ENCODE measurements around the gene CD38.
"Not testable (repeated sequence)": the region's sequence is repeated elsewhere in the genome, so short reads cannot be mapped to it uniquely, and the experiment has no call there.

CD38 gene

DNA sequence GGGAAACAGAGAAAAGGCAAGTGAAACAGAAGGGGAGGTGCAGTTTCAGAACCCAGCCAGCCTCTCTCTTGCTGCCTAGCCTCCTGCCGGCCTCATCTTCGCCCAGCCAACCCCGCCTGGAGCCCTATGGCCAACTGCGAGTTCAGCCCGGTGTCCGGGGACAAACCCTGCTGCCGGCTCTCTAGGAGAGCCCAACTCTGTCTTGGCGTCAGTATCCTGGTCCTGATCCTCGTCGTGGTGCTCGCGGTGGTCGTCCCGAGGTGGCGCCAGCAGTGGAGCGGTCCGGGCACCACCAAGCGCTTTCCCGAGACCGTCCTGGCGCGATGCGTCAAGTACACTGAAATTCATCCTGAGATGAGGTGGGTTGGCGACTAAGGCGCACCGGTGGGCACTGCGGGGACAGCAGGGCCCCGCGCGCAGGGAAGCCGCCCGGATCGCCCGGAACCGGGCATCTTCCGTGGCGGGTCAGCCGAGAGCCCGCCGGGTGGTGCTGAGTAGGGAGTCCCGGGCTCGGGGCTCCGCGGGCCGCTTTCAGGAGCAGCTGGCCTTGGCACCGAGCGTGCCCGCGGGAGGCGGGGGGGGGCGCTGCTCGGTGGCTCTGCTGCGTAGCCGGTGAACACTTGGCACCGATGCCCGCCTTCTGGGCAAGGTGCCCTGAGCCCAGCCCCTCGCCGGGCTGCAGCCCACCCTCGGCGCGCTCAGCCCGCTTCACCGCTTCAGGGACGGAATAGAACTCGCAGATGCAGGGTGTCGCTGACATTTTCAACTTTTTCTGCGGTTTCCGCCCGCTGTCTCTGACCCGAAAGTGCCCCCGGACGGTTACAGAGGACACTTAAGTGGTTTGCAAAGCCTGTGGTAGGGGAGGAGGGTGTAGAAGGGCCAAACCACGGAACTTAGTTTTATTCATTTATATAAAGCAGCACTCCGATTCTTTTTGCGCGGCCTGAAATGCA is at the start of gene CD38:
Gene CD38, plus strand, starts transcription at position 40 of the 953 bp plus-strand sequence. Its CDS starts 87 bp downstream, at position 127.
- DNase-seq (ENCODE audit: low read depth): peak; percentile 43

DNA sequence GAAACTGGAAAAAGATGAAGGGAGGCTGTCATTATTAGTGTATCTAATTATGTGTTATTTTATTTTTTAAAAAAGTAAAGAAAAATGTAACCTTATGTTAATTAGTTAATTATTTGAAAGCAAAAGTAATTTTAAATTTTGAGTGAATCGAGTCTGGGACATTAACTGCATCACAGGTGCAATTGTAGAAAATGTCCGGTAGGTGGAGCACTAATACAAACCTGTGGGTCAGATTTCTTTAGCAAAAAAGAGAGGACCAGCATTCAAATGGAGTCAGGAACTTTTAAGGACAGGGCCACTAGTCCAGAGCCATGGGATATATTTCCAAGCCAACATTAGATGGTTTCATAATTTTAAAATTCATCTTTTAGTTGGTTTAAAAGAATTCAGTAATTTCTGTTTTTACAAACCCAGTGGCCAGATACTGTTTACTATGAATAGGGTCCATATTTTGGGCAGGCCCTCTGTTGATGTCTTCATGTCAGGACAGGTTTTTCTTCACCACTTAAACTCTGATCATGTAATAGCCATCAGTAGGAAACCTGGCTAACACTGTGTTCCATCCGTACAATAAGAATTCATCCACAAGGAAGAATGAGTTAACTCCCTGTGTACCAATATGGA is 48.1 kb upstream of the CD38 start:
- peak; percentile 24 for DNase-seq (ENCODE audit: low read depth)

DNA sequence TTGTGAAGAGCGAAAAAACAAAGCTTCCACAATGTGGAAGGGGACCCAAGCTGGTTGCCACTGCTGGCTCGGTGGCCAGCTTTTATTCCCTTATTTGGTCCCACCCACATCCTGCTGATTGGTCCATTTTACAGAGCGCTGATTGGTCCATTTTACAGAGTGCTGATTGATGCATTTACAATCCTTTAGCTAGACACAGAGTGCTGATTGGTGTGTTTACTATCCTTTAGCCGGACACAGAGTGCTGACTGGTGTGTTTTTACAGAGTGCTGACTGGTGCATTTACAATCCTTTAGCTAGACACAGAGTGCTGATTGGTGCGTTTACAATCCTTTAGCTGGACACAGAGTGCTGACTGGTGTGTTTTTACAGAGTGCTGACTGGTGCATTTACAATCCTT is 45.1 kb upstream of the CD38 start:
- DNase-seq (ENCODE audit: low read depth): not testable (repeated sequence)

DNA sequence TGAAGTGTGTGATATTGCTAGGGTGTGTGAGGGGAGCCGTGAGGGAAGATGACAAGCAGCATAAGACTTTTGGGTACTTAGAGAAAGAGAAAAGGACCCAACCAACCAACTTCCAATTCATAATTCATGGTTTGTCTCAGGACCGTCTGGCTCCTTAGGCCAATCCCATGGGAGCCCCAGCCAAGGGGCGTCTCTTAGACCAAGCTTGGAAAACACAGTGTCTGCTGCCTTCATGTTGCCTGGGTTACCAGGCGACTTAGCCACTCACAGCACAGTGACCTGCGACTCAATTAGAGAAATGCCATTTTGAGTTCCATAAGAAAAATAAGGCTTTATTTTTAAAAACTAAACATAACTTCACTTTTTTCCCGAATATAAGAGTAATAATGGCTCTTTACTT is 42.6 kb upstream of the CD38 start:
- no peak for DNase-seq (ENCODE audit: low read depth)

DNA sequence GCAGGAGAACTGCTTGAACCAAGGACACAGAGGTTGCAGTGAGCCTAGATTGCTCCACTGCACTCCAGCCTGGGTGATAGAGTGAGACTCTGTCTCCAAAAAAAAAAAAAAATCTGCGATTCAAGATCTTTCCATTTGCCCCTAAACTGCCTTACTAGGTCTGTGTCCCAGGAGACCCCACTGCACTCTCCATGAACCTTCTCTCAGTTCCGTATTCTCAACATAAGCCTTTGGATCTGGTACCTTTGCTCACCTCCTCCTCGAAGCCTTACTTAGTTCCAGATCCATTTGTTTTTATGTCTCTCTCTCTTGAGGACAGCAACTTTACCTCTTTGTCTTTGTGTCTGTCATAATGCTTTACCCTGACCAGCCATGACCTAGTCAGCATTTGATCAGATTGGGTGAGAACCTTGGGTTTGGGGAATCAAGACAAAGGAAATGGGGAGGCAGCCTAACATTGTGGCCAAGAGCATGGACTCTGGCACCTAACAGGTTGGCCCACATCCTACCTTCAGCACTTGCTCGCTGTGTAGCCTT is 41.5 kb upstream of the CD38 start:
- no peak for DNase-seq (ENCODE audit: low read depth)

DNA sequence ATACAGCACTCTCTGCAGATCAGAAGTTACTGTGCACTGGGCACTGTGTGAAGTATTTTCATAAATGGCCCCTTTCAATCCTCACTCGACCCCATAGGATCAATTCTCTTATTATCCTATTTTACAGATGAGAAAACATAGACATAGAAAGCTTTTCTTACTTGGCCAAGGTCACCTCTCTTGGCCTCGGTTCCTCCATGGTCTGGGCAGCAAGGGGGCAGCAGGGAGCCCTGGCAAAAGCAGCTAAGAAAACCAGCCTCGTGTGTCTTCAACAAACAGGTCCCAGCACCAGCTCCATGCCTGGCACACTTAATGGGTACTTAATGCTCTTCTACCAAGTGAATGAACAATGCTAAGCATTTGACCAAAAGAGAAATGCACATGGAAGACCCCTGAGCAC is 40.9 kb upstream of the CD38 start:
- DNase-seq (ENCODE audit: low read depth): no peak

DNA sequence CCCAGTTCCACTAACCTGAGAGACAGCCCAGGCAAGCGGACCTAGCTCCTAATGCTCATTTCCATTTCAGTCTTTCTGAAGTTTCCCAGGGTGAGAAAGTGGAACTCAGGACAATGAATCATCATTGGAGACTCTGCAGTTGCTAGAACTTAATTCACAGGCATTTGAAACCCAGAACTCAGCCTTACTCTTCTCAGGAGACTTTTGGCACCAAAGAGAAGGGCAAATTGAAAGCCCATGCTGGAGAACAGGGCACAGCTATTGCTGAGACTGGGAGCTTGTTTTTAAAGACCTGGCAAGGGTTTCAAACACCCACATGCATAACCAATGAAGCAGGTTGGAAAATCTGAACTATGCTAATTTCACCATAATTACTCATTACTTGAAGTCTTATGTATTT is 39.3 kb upstream of the CD38 start:
- no peak for DNase-seq (ENCODE audit: low read depth)

DNA sequence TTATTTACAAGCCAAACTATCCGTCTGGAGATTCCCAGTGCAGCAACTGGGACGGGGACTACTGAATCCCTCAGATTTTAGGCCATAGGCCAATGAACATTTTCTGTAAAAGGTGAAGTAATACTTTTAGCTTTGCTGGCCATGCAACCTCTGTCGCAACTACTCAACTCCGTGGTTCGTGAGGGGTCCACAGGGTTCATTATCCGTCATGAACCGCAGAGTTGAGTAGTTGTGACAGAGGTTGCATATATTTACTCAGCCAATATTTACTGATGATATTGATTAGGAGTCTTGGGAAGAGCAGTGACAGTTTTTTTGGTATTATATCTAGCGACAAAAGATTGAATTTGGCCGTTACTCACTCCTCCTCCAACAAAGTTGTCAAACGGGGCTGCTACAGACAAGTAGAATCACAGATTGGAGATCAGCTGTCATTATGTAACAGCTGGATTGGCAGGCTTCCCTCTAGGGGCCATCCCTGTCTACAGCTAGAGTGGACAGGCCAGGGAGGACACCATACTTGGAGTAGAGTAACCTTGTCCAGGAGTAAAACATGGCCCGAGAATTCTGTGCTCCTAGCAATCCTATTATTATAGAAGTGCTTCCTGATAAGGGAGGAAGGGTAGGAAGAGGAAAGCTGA is 37.2 kb upstream of the CD38 start:
- DNase-seq (ENCODE audit: low read depth): no peak

DNA sequence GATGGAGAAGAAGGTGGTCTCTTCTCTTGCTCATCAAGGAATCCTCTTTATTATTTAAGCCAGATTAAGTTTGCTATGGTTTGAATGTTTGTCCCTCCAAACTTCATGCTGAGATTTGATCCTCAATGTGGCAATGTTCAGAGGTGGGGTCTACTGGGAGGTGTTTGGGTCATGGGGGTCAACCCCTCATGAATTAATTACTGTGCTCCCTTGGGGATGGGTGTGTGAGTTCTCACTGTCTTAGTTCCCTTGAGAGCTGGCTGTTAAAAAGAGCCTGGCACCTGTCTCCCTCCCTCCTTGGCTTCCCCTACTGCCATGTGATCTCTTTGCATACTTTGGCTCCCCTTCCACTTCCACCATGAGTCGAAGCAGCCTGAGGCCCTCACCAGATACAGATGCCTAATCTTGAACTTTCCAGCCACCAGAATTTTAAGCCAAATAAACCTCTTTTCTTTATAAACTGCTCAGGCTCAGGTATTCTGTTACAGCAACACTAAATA is 36.0 kb upstream of the CD38 start:
- no peak for DNase-seq (ENCODE audit: low read depth)

DNA sequence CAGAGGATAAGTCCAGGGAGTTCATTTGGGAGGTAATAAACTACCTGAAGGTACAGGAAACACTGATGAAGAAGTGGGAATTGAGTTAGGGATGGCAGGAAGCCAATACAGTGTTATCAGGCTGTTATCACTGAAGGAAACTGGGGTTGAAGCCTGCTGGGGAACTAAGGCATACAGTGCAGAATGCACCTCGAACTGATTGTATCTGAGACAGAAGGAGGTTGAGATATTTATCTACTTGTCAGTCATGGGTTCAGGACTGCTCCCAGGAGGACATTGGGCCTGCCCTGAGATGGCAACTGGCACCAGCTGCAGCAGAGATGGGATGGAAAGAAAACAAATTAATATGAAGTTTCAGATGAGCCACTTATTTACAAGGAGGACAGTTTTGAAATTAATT is 35.5 kb upstream of the CD38 start:
- no peak for DNase-seq (ENCODE audit: low read depth)

DNA sequence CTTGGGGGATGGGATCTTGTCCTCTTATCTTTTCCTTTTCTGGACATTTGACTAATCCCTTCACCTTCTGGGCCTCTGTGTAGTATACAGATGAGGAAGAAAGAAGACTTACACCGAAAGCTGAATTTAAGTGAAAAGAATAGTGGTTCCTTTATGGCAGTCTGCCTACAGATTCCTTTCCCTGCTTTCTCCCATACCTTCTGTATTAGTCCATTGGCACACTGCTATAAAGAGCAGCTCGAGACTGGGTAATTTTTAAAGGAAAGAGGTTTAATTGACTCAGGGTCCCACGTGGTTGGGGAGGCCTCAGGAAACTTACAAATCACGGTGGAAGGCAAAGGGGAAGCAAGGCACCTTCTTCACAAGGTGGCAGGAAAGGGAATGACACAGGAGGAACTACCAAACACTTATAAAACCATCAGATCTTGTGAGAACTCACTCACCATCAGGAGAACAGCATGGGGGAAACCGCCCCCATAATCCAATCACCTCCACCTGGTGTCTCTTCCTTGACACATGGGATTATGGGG is 34.0 kb upstream of the CD38 start:
- no peak for DNase-seq (ENCODE audit: low read depth)

DNA sequence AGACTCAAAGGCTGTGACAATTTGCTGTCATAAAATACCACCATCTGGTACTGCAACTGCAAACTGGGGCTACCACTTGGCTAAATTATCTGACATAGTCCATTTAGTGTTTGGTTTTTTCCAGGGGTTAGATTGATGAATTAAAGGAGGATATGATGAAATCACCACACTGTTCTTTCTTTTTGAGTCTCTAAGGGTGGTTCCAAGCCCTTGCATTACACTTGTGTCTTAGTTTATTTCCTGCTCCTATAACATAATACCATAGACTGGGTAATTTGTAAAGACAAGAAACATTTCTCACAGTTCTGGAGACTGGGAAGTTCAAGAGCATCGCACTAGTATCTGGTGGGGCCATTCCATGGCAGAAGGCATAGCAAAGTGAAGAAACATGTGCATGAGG is 32.0 kb upstream of the CD38 start:
- no peak for DNase-seq (ENCODE audit: low read depth)

DNA sequence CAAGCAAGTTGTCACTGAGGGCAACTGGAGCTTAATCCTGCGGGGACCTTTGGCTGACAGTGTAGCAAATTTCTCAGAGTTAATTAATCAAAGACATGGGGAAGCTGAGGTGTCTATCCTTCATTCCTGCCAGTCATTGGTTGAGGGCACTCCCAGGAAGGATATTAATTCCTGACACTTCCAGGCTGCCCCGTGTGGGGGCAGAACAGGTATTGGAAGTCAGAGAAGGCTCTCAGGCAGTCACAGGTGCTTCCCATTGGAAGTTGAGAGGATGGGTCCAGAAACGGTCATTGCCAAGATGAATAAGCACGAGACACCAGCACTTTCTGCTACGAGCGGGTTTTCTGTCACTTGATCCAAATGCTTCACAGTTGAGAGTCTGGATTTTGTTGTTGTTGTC is 29.1 kb upstream of the CD38 start:
- no peak for DNase-seq (ENCODE audit: low read depth)

DNA sequence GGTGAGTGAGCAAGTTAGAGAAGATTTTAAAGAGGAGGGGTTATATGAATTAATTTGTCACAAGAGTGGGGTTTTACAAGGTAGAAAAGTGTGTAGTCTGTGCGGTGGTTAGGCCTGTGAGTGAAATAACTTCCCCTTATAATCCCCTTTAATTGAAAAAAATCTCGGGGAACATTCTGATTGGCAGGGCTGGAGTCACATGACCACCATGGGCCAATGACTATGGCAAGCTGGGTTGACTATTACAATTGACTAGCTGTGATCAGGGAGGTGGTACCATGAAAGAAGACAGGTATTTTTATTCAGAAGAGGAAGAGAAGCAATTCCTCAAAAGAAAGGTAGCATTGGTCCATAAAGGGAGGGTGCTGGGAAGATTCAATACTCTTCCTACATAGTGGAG is 27.0 kb upstream of the CD38 start:
- no peak for DNase-seq (ENCODE audit: low read depth)

DNA sequence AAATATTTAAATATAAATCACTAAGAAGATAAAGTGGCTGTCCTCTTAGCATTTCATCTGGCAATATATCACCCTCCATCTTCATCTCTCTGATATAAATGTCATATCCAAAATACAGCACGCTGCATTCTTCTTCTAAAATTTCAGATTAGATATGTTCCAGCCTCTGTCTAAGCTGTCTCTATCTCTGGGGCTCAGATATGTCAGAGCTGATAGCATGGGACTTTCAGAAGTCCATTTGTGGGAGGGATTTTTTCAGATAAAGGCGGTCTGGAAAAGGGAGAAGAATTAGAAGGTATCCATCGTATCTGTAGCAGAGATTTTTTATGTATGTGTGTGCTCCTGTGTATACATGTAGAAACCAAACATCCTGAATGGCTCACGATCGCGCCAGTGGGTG is 25.0 kb upstream of the CD38 start:
- DNase-seq (ENCODE audit: low read depth): no peak

DNA sequence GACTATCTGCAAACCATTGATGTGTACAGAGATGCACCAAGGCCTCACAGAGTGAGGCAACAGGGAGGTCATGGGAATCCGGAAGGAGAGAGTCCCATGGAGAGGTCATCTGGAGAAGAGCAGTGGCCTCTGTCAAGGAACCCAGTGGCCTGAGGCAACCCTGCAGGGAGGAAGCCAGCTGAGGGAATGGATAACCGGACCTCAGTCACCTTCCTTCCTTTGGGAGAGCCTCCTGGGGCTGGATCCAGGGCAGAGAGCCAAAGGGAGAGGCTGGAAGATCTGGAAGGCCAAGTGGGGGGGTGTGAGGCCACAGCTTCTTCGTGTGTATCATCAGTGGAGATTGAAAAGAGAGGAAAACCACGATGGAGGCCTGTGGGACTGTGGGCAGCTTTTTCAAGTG is 24.3 kb upstream of the CD38 start:
- no peak for DNase-seq (ENCODE audit: low read depth)

DNA sequence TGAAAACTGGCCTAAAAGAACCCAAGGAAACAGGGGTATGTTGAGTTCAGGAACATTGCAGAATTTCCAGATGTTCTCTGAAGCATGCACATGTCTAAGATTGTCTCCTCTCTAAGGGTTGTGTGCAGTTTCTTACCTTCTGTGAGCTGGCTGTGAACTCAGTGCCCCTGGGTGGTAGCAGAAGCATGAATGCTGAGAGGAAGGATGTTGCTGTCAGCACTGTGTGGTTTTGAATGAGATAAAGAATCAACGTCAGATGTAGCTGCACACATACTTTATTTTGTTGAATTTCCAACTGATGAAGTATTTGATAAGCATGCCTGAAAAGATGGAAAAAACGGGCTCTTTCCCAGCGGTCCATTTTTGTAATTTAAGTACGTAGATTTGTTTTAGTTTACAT is 23.8 kb upstream of the CD38 start:
- peak; percentile 35 for DNase-seq (ENCODE audit: low read depth)

DNA sequence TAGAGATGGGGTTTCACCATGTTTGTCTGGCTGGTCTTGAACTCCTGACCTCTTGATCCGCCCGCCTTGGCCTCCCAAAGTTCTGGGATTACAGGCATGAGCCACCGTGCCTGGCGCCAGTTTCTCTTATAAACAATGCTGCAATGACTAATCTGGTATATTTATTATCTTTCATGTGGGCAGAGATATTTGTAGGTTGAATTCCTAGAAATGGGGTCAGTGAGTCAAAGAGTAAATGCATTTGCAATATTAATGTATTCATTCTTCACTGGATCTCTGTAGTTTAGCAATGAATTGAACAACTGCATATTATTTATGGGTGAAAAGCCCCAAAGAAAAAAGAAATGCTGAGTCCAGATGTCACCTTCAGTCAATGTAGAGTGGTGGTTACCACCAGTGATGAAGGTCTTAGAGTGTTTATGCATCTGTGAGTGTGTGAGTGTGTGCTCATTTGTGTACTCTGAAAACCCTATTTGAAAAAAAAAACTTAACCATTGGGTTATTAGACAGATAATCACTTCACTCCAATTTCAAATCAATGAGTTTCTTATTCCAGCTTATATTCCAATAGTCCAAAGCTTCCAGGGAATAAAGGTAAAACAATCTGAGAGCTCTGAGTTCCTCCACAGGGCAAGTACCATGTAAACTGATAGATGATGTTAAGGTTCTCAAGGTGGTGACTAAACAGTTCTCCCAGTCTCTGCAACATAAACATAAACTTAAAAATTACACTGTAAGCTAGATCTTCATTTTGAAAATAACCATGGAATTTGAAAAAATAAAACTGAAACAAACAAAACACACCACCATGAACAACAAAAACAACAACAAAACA is 22.6 kb upstream of the CD38 start:
- DNase-seq (ENCODE audit: low read depth): peak; percentile 44

DNA sequence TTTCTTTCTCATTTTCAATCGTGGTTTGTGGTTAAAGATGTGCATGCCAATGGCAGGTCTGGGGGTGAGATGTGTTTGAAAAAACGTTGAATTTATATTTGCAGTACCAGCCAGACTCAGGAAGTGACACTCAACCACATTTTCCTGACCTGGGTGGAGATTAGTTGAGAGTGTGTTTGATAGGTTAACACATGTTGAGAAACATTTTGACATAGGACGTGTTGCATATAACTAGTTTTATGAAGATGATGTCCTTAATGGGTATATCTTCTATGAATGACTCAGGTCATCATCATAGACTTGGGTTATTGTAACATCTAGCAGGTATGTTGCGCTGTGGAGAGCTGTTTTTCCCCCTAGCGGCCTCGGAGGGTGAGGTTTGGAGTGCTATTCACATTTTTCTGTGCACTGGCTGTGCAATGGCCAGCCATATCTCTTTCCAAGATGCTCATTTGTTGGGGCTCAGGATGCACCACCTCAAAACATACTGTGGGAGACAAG is 21.7 kb upstream of the CD38 start:
- peak; percentile 73 for DNase-seq (ENCODE audit: low read depth)

DNA sequence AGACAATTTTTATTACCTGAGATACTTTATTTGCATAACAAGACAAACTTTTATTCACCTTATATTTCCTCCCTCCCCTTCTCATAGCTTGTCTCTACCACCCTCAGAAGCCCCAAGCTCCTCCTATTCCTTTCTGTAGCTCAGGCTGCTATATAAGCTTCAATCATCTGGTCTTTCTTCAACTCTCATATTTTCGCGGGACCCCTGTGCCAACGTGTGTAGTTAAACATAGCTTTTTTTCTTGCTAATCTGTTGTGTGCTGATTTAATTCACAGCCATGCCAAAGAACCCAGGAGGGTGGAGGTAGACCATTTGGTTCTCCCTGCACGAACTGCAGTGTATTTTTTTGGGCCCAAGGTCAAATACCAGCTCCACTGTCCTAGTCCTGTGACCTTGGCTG is 21.1 kb upstream of the CD38 start:
- DNase-seq (ENCODE audit: low read depth): no peak

DNA sequence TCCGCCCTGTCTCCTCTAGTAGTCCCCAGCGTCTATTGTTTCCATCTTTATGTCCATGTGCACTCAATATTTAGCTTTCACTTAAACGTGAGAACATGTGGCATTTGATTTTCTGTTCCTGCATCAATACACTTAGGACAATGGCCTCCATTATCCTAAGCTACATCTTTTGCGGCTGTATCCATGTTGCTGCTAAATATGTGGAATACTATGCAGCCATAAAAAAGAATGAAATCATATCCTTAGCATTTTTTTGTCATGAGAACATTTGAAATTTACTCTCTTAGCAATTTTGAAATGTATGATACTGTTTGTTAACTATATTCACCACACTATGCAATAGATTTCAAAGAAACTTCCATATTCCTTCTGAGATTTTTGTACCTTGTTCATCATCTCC is 19.8 kb upstream of the CD38 start:
- DNase-seq (ENCODE audit: low read depth): no peak

All from activated T-cell treated with anti-CD3 and anti-CD28 coated beads for 24 hours (primary cell).